Measurements from ENCODE around the gene KATNB1. TPM values are rescaled to one million over a fixed set of nuclear protein-coding genes. Genes with fewer than 3 reads are reported as not detected.
A peak's percentile ranks its signal among the peaks of the same experiment; 100 is the strongest.

KATNB1 gene
- total RNA-seq, 1 donor from 2014 or later: 47.4 TPM

DNA sequence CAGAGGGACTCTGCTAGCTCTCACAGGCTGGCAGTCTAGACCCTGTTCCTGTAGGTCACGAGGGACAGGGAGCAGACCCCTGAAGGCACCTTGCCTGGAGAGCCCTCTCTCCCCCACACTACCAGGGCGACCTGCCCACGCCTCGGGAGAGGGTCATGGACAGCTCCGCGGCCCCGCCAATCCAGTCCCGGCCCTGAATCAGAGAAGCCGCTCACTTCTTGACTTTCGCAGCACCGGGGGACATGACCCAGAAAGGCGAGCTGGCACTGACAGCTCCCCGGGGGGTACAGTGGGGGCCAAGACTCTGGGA is 61.6 kb downstream of the KATNB1 start:
- H3K4me3 Mint-ChIP-seq: no peak overlapping the region
- no peaks in the 10 kb centered on the region for H3K36me3 Mint-ChIP-seq (ENCODE audit: low read depth)
- H3K27ac Mint-ChIP-seq (ENCODE audit: unreplicated experiment): no peak overlapping the region
- TF ChIP-seq CTCF (conservative IDR thresholded peaks at IDR 0.05): no peak
- H3K4me1 Mint-ChIP-seq: peaks cover 30% of the 10 kb centered on the region
- no peak for DNase-seq (ENCODE audit: low read depth, low spot score)
- H3K9me3 Mint-ChIP-seq: no peaks in the 10 kb centered on the region
- H3K27me3 Mint-ChIP-seq (ENCODE audit: low read depth): no peaks in the 10 kb centered on the region

DNA sequence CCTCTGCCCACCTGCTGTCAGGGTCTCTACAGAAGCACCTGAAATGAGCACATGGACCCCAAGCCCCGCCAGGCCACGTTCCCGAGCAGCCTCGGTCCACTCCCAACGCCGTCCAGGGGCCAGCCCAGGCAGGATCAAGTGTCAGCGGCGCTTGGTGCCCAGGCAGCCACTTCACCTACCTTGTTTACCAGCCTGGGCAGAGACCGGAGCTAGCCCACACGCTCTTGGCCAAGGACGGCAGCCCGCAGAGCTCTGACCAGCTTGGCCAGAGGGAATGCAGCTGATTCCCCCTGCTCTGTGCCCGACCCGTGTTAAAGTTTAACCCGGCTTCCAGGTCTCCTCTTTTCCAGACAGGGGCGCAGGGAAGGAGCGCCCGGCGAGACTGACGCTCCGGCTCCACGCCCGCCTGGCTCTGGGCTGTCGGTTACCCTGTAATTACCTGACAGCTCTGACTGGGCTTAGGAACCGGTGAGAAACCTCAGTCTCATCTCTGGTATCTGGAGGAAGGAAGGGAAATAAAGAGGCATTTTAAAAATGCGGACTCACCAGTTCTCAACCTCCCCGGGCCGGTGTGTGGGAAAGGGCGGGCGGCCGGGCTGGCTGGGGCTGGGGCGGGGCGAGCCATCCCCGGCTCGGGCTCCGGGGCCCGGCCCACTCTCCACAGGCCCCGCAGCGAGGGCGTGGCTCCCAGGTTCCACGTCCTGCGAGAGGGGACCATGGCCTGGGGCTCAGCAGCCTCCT is 62.1 kb downstream of the KATNB1 start:
- peaks cover 33% of the 10 kb centered on the region for H3K4me1 Mint-ChIP-seq
- no peak for DNase-seq (ENCODE audit: low read depth, low spot score)
- H3K27ac Mint-ChIP-seq (ENCODE audit: unreplicated experiment): no peak overlapping the region
- no peaks in the 10 kb centered on the region for H3K27me3 Mint-ChIP-seq (ENCODE audit: low read depth)
- H3K36me3 Mint-ChIP-seq (ENCODE audit: low read depth): no peaks in the 10 kb centered on the region
- no peak overlapping the region for H3K4me3 Mint-ChIP-seq
- no peak for TF ChIP-seq CTCF (conservative IDR thresholded peaks at IDR 0.05)
- no peaks in the 10 kb centered on the region for H3K9me3 Mint-ChIP-seq

DNA sequence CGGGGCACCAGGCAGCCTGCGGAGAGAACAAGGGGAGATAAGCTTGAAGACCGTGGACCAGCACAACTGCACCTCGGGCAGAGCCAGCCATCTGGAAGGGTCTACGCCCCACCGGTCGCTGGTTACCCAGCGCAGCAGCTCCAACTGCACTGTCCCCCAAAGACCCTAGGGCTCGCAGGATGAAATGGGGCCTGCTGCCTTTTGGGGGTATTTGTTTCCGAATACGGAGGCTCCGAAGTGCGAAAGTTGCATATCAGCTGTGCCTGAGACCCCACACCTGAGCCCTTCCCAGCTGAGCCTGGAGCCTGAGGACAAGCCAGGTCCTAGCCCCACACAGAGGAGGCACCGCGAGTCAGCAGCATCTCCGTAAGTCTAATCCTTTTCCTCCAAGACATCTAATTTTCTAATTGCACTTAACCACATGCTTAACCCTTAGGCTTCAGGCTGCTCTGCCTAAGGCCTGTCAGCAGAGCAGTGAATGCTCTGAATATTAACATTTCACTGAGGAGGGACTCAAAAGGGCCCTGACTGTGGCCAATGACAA is 62.8 kb downstream of the KATNB1 start:
- Mint-ChIP-seq H3K27ac (ENCODE audit: unreplicated experiment) (no peak overlapping the region), H3K4me1 (peaks cover 39% of the 10 kb centered on the region), H3K9me3 (no peaks in the 10 kb centered on the region), H3K4me3 (peak overlapping the region; percentile 80), H3K36me3 (ENCODE audit: low read depth) (no peaks in the 10 kb centered on the region), H3K27me3 (ENCODE audit: low read depth) (no peaks in the 10 kb centered on the region)
- TF ChIP-seq CTCF (conservative IDR thresholded peaks at IDR 0.05): no peak
- DNase-seq (ENCODE audit: low read depth, low spot score): no peak

GRCh38 chr16:57798953-57799599 is 63.5 kb downstream of the KATNB1 start:
- Mint-ChIP-seq H3K9me3 (no peaks in the 10 kb centered on the region), H3K27ac (ENCODE audit: unreplicated experiment) (no peak overlapping the region), H3K36me3 (ENCODE audit: low read depth) (no peaks in the 10 kb centered on the region), H3K4me3 (peak overlapping the region; percentile 80), H3K4me1 (peaks cover 47% of the 10 kb centered on the region), H3K27me3 (ENCODE audit: low read depth) (no peaks in the 10 kb centered on the region)
- TF ChIP-seq CTCF (conservative IDR thresholded peaks at IDR 0.05): no peak
- no peak for DNase-seq (ENCODE audit: low read depth, low spot score)

GRCh38 chr16:57799600-57800199 is 64.1 kb downstream of the KATNB1 start:
- Mint-ChIP-seq H3K36me3 (ENCODE audit: low read depth) (no peaks in the 10 kb centered on the region), H3K9me3 (no peaks in the 10 kb centered on the region), H3K4me1 (peaks cover 50% of the 10 kb centered on the region), H3K4me3 (peak overlapping the region; percentile 87), H3K27me3 (ENCODE audit: low read depth) (no peaks in the 10 kb centered on the region), H3K27ac (ENCODE audit: unreplicated experiment) (no peak overlapping the region)
- no peak for TF ChIP-seq CTCF (conservative IDR thresholded peaks at IDR 0.05)
- no peak for DNase-seq (ENCODE audit: low read depth, low spot score)
